ENCODE data around the gene COMT.
"Not testable (repeated sequence)": the region's sequence is repeated elsewhere in the genome, so short reads cannot be mapped to it uniquely, and the experiment has no call there.

The COMT gene

DNA sequence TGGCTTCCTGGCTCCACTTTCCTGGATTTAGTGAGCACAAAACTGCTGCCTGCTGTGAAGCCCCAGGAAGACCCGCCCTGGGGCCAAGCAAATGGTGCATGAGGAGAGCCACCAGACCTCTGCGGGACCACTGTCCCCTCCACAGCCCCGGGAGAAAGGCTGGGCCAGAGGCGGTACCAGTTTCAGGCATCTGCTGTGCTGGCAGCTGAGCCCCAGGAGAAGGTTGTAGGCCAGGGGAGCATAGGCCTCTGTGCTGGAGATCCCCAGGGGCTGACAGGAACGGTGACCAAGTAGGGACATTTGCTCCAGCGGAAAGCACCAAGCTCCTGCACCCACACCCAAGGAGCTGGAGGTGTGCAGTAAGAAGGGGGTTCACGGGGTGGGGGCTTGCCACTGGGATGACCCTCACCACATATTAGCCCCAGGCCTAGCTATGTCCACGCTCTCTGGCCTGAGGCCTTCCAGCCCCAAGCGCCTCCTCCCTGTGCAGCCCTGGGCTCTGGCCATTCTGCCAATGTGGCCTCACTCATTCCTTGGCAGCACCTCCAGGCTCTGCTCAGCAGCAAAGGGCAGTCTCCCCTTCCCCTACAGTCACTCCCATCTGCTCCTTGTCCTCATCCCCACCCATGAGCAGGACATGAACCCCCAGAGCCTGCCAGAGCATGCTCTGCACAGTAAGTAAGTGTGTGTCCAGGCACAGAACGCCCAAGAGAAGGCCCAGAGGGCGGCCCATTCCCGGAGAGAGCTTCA is 24.0 kb upstream of the COMT start:
- Histone ChIP-seq H3K4me3 (ENCODE audit: extremely low read depth, insufficient read depth, low read length, poor library complexity, severe bottlenecking) (no peak overlapping the region), H3K9me3 (ENCODE audit: control insufficient read depth, low read length) (no peaks in the 10 kb centered on the region), H3K27ac (ENCODE audit: low read depth, low read length, severe bottlenecking) (no peak overlapping the region), H3K36me3 (ENCODE audit: control insufficient read depth, insufficient read depth, low read length) (peaks cover 26% of the 10 kb centered on the region), H3K4me1 (ENCODE audit: control insufficient read depth, insufficient read depth, low read length, poor library complexity, severe bottlenecking) (no peaks in the 10 kb centered on the region)
- WGBS, 2 experiments (ENCODE audit: insufficient coverage in 2 of 2) = 87 to 90% methylated on average over 11 to 12 of the region's 12 CpGs

DNA sequence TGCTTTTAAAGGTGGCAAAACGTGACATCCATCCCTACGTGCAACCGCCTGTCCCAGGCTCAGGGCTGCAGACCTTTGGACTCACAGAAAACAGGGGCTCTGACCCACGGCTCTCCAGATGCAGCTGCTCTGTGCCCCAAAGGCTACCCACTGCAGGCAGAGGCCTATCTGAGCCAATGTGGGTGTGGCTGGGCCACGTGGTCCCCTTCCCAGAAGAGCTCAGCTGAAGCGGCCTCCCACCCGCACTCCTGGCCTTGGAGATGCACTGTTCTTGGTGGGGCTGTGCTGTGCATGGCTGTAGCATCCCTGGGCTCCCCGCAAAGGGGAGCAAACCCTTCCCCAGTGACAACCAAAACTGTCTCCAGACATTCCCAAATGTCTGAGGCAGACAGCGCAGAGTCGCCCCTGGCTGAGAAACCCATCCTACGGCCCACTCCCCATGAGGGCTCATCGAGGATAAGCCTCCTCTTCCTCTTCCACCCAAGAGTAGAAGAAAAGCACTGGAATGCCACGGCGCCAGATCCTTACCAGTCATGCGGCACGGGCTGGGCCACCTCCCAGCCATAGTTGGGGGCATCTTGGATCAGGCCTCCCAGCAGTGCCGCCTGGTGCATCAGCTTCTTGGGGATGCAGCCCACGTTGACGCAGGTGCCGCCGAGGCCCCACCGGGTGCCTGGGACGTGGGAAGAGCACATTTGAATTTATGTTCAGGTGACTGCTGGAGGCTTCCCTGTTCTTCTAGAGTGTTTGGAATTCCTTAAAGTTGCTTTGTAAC is 23.1 kb upstream of the COMT start:
- WGBS, 2 experiments (ENCODE audit: insufficient coverage in 2 of 2) = 91% methylated on average over 20 of the region's 23 CpGs
- Histone ChIP-seq H3K36me3 (ENCODE audit: control insufficient read depth, insufficient read depth, low read length) (peaks cover 23% of the 10 kb centered on the region), H3K9me3 (ENCODE audit: control insufficient read depth, low read length) (no peaks in the 10 kb centered on the region), H3K27ac (ENCODE audit: low read depth, low read length, severe bottlenecking) (no peak overlapping the region), H3K4me1 (ENCODE audit: control insufficient read depth, insufficient read depth, low read length, poor library complexity, severe bottlenecking) (no peaks in the 10 kb centered on the region), H3K4me3 (ENCODE audit: extremely low read depth, insufficient read depth, low read length, poor library complexity, severe bottlenecking) (no peak overlapping the region)

DNA sequence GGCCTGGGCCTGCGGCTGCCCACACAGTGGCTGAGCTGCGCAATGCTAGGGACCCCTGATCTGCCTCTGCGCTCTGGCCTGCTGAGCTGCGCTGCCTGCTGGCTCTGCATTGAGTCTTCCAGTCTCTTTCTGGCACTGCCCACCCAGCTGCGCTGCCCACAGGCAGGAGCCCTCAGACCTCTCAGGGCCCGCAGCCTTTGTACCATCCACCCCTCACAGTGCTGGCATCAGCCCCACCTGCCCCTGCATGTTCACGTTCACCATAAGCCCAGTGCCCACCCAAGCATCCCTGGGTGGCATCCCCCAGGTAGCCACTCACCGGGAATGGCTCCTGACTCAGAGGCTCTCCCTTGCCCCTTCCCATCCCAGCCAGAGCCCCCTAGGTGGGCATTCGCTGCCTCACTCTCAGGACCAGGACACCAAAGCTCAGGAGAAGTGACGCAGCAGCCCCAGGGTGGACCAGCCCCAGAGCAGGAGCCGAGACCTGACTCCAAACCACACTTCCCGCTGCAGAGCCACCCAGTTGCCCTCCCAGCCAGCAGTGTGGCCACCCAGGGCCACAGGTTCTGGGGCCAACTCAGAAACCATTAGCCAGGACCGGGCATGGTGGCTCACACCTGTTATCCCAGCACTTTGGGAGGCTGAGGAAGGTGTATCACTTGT is 21.7 kb upstream of the COMT start:
- Histone ChIP-seq H3K4me1 (ENCODE audit: control insufficient read depth, insufficient read depth, low read length, poor library complexity, severe bottlenecking) (no peaks in the 10 kb centered on the region), H3K9me3 (ENCODE audit: control insufficient read depth, low read length) (no peaks in the 10 kb centered on the region)
- 95 to 98% methylated on average over 12 to 13 of the region's 13 CpGs for WGBS, 2 experiments (ENCODE audit: insufficient coverage in 2 of 2)

DNA sequence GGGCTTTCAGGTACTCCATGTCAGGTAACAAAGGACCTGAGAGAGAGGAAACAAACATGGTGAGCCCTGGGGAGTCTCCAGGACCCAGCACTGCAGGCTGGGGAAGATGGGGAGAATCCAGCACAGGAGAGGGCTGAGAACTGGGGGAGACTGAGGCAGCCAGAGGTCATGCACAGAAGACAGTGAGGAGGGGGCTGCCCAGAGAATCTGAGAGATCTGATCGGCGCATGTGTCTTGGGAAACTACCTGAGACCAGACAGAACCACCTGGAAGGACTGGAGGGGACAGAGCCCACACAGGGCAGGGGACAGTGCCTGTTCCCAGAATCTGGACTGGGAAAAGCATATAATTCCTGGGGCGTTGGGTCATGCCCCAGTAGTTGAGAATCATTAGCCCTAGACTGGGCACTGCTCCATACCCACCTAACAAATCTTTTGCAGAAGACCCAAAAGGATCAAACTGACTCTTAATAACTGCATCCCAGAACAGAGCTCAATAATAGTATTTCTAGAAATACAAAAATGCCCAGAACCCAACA is 20.0 kb upstream of the COMT start:
- H3K9me3 ChIP-seq (ENCODE audit: control insufficient read depth, low read length) = no peaks in the 10 kb centered on the region
- WGBS, 2 experiments (ENCODE audit: insufficient coverage in 2 of 2) = 72 to 80% methylated on average over 3 of the region's 3 CpGs
- H3K4me3 ChIP-seq (ENCODE audit: extremely low read depth, insufficient read depth, low read length, poor library complexity, severe bottlenecking) = no peak overlapping the region
- H3K27ac ChIP-seq (ENCODE audit: low read depth, low read length, severe bottlenecking) = no peak overlapping the region
- no peaks in the 10 kb centered on the region for H3K4me1 ChIP-seq (ENCODE audit: control insufficient read depth, insufficient read depth, low read length, poor library complexity, severe bottlenecking)
- peaks cover 4% of the 10 kb centered on the region for H3K36me3 ChIP-seq (ENCODE audit: control insufficient read depth, insufficient read depth, low read length)

More for the DNA sequence above, 21.7 kb upstream of the COMT start:
- Histone ChIP-seq H3K27ac (ENCODE audit: low read depth, low read length, severe bottlenecking) (no peak overlapping the region), H3K36me3 (ENCODE audit: control insufficient read depth, insufficient read depth, low read length) (peaks cover 11% of the 10 kb centered on the region), H3K4me3 (ENCODE audit: extremely low read depth, insufficient read depth, low read length, poor library complexity, severe bottlenecking) (no peak overlapping the region)

DNA sequence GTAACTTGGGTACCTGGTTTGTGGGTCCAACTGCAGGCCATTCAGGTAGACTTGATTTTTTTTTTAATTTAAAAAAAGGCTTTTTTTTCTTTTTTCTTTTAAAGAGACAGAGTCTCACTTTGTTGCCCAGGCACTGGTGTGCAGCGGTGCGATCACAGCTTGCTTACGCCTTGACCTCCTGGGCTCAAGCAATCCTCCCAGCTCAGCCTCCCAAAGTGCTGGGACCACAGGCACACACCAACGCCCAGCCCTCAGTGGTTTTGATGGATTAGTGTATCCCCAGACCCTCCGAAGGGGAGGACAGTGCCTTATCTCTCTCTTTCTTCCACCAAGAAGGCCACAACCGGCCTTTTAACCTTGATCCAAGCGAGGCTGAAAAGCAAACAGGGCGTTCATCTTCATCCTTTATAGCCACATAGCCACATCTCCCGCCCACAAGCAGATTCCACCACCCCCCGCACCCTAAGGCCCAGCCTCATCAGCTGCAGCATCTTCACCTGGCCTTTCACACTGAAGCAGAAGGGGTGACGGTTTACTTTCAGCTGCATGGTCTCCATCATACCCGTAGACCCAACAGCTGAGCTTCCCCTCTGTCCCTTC is 17.6 kb upstream of the COMT start:
- H3K9me3 ChIP-seq (ENCODE audit: control insufficient read depth, low read length) = no peaks in the 10 kb centered on the region
- H3K4me1 ChIP-seq (ENCODE audit: control insufficient read depth, insufficient read depth, low read length, poor library complexity, severe bottlenecking) = no peaks in the 10 kb centered on the region
- H3K4me3 ChIP-seq (ENCODE audit: extremely low read depth, insufficient read depth, low read length, poor library complexity, severe bottlenecking) = no peak overlapping the region
- 84 to 98% methylated on average over 7 to 10 of the region's 12 CpGs for WGBS, 2 experiments (ENCODE audit: insufficient coverage in 2 of 2)
- no peak overlapping the region for H3K27ac ChIP-seq (ENCODE audit: low read depth, low read length, severe bottlenecking)
- H3K36me3 ChIP-seq (ENCODE audit: control insufficient read depth, insufficient read depth, low read length) = no peaks in the 10 kb centered on the region

DNA sequence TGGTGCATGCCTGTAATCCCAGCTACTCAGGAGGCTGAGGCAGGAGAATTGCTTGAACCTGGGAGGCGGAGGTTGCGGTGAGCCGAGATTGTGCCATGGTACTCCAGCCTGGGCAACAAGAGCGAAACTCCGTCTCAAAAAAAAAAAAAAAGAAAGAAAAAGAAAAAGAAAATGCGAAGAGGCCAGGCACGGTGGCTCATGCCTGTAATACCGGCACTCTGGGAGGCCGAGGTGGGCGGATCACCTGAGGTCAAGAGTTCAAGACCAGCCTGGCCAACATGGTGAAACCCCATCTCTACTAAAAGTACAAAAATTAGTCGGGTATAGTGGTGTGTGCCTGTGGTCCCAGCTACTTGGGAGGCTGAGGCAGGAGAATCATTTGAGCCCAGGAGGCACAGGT is 15.5 kb upstream of the COMT start:
- H3K4me3 ChIP-seq (ENCODE audit: extremely low read depth, insufficient read depth, low read length, poor library complexity, severe bottlenecking); H3K36me3 ChIP-seq (ENCODE audit: control insufficient read depth, insufficient read depth, low read length); H3K9me3 ChIP-seq (ENCODE audit: control insufficient read depth, low read length); H3K4me1 ChIP-seq (ENCODE audit: control insufficient read depth, insufficient read depth, low read length, poor library complexity, severe bottlenecking); H3K27ac ChIP-seq (ENCODE audit: low read depth, low read length, severe bottlenecking): not testable (repeated sequence)
- 90 to 96% methylated on average over 4 to 9 of the region's 11 CpGs for WGBS, 2 experiments (ENCODE audit: insufficient coverage in 2 of 2)

DNA sequence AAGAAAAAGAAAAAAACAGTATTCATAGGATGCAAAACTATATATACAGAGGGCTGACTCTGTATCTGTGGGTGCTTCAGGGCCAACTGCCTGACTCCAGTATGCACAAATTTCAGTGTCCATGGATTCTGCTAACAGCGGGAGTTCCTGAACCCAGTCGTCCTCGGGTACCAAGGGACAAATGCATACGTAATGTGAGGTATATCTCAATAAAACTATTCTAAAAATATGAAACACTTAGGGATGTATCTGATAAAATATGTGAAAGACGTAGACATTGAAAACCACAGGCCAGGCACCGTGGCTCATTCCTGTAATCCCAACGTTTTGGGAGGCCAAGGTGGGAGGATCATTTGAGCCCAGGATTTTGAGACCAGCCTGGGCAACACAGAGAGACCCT is 13.9 kb upstream of the COMT start:
- H3K4me3 ChIP-seq (ENCODE audit: extremely low read depth, insufficient read depth, low read length, poor library complexity, severe bottlenecking) = no peak overlapping the region
- no peak overlapping the region for H3K27ac ChIP-seq (ENCODE audit: low read depth, low read length, severe bottlenecking)
- no peaks in the 10 kb centered on the region for H3K36me3 ChIP-seq (ENCODE audit: control insufficient read depth, insufficient read depth, low read length)
- no peaks in the 10 kb centered on the region for H3K4me1 ChIP-seq (ENCODE audit: control insufficient read depth, insufficient read depth, low read length, poor library complexity, severe bottlenecking)
- no peaks in the 10 kb centered on the region for H3K9me3 ChIP-seq (ENCODE audit: control insufficient read depth, low read length)
- 80 to 89% methylated on average over 3 of the region's 7 CpGs for WGBS, 2 experiments (ENCODE audit: insufficient coverage in 2 of 2)

DNA sequence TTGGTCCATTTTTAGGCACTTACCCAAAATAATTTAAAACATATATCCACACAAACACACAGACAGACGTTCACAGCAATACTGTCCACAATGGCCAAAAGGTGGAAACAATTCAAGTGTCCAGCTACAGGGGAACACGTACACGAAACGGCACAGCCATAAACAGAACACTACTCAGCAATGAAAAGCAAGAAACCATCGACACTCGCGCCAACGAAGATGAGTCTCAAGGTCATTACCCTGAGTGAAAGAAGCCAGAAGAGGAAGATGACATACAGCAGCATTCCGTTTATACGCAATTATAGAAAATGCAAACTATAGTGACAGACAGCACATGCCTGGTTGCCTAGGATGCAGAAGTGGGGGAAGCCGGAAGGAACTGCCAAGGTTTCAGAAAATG is 13.4 kb upstream of the COMT start:
- H3K27ac ChIP-seq (ENCODE audit: low read depth, low read length, severe bottlenecking) = no peak overlapping the region
- H3K4me3 ChIP-seq (ENCODE audit: extremely low read depth, insufficient read depth, low read length, poor library complexity, severe bottlenecking) = no peak overlapping the region
- no peaks in the 10 kb centered on the region for H3K36me3 ChIP-seq (ENCODE audit: control insufficient read depth, insufficient read depth, low read length)
- 96% methylated on average over 8 to 11 of the region's 11 CpGs for WGBS, 2 experiments (ENCODE audit: insufficient coverage in 2 of 2)
- no peaks in the 10 kb centered on the region for H3K4me1 ChIP-seq (ENCODE audit: control insufficient read depth, insufficient read depth, low read length, poor library complexity, severe bottlenecking)
- H3K9me3 ChIP-seq (ENCODE audit: control insufficient read depth, low read length) = no peaks in the 10 kb centered on the region

DNA sequence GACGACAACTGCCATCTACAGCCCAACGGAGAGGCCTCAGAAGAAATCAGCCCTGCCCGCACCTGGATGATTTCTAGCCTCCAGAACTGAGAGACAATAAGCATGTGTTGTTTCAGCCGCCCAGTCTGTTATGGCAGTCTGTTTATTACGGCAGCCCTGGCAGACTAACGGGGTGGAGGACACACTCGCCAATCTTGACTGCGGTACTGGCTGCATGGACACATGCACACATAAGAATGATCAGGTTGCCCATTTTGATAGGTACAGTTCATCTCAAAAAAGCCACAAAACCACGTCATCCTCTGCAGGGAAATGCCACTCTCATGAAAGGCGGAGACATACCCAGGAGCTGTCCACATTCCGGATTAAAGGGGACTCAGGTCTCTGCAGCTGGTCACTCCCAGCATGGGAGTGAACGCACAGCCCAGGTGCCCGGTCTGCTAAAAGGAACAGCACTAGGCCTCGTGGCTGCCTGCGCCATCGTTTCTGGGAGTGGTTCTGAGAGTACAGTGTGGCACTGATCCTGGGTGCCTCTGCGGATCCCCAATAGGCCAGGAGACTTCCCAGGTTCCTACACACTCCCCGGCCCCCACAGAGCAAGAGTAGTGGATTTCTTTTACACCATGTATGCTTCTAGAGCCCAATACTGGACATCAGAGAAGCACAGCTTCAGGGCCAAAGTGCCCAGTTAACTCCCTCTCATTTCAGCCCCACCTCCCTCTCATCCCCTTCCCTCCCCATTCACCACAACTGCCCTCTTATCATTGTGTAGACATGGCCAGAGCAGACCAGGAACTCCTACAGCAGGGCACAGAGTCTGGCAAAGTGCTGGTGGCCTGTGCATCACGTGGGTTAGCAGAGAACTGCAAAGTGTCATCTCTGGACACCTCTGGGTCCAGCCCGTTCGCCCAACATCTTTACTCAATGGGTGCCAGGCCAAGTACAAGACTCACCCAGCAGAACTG is 11.7 kb upstream of the COMT start:
- Histone ChIP-seq H3K9me3 (ENCODE audit: control insufficient read depth, low read length) (no peaks in the 10 kb centered on the region), H3K36me3 (ENCODE audit: control insufficient read depth, insufficient read depth, low read length) (no peaks in the 10 kb centered on the region), H3K4me3 (ENCODE audit: extremely low read depth, insufficient read depth, low read length, poor library complexity, severe bottlenecking) (no peak overlapping the region), H3K4me1 (ENCODE audit: control insufficient read depth, insufficient read depth, low read length, poor library complexity, severe bottlenecking) (no peaks in the 10 kb centered on the region), H3K27ac (ENCODE audit: low read depth, low read length, severe bottlenecking) (no peak overlapping the region)
- WGBS, 2 experiments (ENCODE audit: insufficient coverage in 2 of 2) = 93 to 97% methylated on average over 21 of the region's 21 CpGs
